Mucosa of rectum (tissue), 2 donors: Measurements from ENCODE around the gene PCCA.

Experiments
- H3K27ac ChIP-seq, 2 donors: one replicate each; pipeline ENCODE4 v1.7.0; 2013; ENCODE audit warnings: inconsistent platforms in 2 of 2, low read depth in 2 of 2, low read length in 2 of 2
- H3K27me3 ChIP-seq, 2 donors: one replicate each; pipeline ENCODE4 v1.7.0; 2013; ENCODE audit warnings: low read length in 2 of 2; ENCODE audit not compliant: control insufficient read depth in 2 of 2, insufficient read depth in 2 of 2
- H3K36me3 ChIP-seq, 2 donors: one replicate each; pipeline ENCODE4 v1.7.0; 2013; ENCODE audit warnings: low read length in 2 of 2; ENCODE audit not compliant: control insufficient read depth in 2 of 2, insufficient read depth in 2 of 2
- H3K4me1 ChIP-seq, 2 donors: one replicate each; pipeline ENCODE4 v1.7.0; 2013; ENCODE audit warnings: low read length in 2 of 2, mild to moderate bottlenecking in 1 of 2; ENCODE audit not compliant: control insufficient read depth in 2 of 2, insufficient read depth in 2 of 2
- H3K4me3 ChIP-seq, 2 donors: one replicate each; pipeline ENCODE4 v1.7.0; 2013; ENCODE audit warnings: low read length in 2 of 2
- H3K9ac ChIP-seq, 2 donors: one replicate each; pipeline ENCODE4 v1.7.0; 2013; ENCODE audit warnings: low read length in 2 of 2, low read depth in 1 of 2, mild to moderate bottlenecking in 1 of 2
- H3K9me3 ChIP-seq, 2 donors: one replicate each; pipeline ENCODE4 v1.7.0; 2013; ENCODE audit warnings: low read length in 2 of 2; ENCODE audit not compliant: control insufficient read depth in 2 of 2
- donor health status: healthy.
- donor health status: Normal muscosa, but diverticular disease.

The PCCA gene

GRCh38 chr13:100528353-100528752 is 439.5 kb downstream of the PCCA start:
- H3K36me3 ChIP-seq, result peaks cover 14 to 34% of the 10 kb centered on the region in 2 donors
- H3K4me1 ChIP-seq, result no peaks in the 10 kb centered on the region
- no peaks in the 10 kb centered on the region for H3K9me3 ChIP-seq
- no peak overlapping the region for H3K9ac ChIP-seq
- no peak overlapping the region for H3K4me3 ChIP-seq
- no peak overlapping the region for H3K27ac ChIP-seq
- H3K27me3 ChIP-seq, result no peaks in the 10 kb centered on the region

GRCh38 chr13:100528820-100529219 is 439.9 kb downstream of the PCCA start:
- no peaks in the 10 kb centered on the region for H3K27me3 ChIP-seq
- no peaks in the 10 kb centered on the region for H3K4me1 ChIP-seq
- no peaks in the 10 kb centered on the region for H3K9me3 ChIP-seq
- H3K4me3 ChIP-seq, result no peak overlapping the region
- H3K9ac ChIP-seq, result no peak overlapping the region
- peaks cover 14 to 34% of the 10 kb centered on the region in 2 donors for H3K36me3 ChIP-seq
- H3K27ac ChIP-seq, result no peak overlapping the region

DNA sequence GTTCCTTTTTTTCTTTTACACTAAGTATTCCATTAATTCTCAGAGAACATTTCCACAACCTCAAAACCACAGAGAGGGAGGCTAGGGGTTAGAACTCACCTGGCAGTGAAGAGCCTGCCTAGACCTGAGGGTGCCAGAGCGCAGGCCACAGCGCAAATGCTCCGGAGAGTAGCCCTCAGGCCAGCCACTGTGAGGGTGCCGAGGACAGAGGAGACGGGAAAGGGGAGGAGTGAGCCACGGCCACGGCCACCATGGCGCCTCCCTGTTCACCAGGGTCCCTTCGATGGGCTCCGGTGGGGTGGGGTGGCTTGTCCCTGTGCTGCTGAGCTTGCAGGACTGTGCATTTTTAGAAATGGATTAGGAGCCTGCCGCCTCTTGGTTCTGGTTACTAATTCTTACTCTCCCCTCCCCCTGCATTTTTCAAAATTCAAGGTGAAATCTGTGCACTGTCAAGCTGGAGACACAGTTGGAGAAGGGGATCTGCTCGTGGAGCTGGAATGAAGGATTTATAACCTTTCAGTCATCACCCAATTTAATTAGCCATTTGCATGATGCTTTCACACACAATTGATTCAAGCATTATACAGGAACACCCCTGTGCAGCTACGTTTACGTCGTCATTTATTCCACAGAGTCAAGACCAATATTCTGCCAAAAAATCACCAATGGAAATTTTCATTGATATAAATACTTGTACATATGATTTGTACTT is 440.9 kb downstream of the PCCA start:
- H3K9ac ChIP-seq, result no peak overlapping the region
- H3K36me3 ChIP-seq, result peaks cover 14 to 34% of the 10 kb centered on the region in 2 donors

GRCh38 chr13:100530671-100531213 is 441.8 kb downstream of the PCCA start:
- H3K9ac ChIP-seq, result no peak overlapping the region
- H3K9me3 ChIP-seq, result no peaks in the 10 kb centered on the region
- peaks cover 14 to 34% of the 10 kb centered on the region in 2 donors for H3K36me3 ChIP-seq
- H3K27me3 ChIP-seq, result no peaks in the 10 kb centered on the region
- no peak overlapping the region for H3K4me3 ChIP-seq
- no peaks in the 10 kb centered on the region for H3K4me1 ChIP-seq
- H3K27ac ChIP-seq, result no peak overlapping the region

More for the DNA sequence above, 440.9 kb downstream of the PCCA start:
- Histone ChIP-seq H3K4me1 (no peaks in the 10 kb centered on the region), H3K27me3 (no peaks in the 10 kb centered on the region), H3K27ac (no peak overlapping the region), H3K9me3 (no peaks in the 10 kb centered on the region), H3K4me3 (no peak overlapping the region)

- Histone ChIP-seq H3K4me3 (no peak overlapping the region), H3K36me3 (peaks cover 14 to 27% of the 10 kb centered on the region in 2 donors), H3K9me3 (no peaks in the 10 kb centered on the region), H3K27ac (no peak overlapping the region), H3K4me1 (no peaks in the 10 kb centered on the region), H3K27me3 (no peaks in the 10 kb centered on the region), H3K9ac (no peak overlapping the region)
These were observed 443.3 kb downstream of the PCCA start for GRCh38 chr13:100532090-100532766.

DNA sequence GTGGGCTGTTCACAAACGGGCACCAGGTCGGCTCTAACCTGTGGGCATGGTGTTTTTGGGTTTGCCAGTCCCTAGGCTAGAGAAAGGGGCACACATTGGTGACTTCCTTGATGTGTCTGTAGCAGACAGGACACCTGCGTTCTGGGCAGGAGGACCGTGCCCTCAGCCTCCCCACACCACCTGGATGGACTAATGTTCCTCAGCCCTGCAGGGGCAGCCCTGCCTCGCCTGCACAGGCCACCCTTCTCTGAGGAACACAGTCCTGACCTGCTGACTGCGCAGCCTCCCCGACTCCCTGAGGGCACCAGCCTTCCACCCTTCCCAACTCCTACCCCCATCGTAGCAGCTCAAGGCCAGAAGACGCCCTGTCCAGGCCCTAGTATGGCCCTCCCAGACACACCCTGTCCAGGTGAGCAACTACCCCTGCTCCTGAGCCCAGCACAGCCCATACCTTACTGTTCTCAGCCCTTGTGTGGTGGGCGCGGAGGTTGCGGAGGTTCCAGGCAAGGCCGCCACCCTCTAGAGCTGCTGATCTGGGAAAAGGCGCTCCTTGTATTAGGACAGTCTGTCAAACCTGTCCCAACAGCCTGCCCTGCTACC is 444.0 kb downstream of the PCCA start:
- Histone ChIP-seq H3K27ac (no peak overlapping the region), H3K9ac (no peak overlapping the region), H3K27me3 (no peaks in the 10 kb centered on the region), H3K4me3 (no peak overlapping the region), H3K36me3 (peaks cover 10 to 24% of the 10 kb centered on the region in 2 donors), H3K9me3 (no peaks in the 10 kb centered on the region), H3K4me1 (no peaks in the 10 kb centered on the region)

DNA sequence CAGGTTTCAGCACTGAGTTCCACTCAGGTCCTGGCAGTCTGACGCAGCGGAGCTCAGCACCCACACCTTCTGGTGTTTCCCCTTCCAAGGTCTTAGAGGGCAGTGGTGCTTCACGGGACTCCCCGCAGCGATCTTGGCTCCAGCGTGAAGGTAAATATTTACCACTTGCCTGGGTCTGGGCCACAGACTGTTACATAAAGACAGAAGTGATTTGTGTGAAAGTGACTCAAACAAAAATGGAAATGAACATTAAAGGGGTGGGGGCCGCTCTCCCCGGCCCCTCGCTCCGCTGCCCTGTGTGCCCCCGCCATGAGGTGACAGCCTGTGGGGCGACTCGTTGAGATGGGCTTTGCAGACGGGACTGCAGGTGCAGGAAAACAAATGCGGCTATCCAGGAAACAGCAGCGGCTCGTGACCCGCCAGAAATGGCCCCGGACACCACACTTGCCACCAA is 444.7 kb downstream of the PCCA start:
- no peaks in the 10 kb centered on the region for H3K4me1 ChIP-seq
- H3K36me3 ChIP-seq, result peaks cover 6 to 20% of the 10 kb centered on the region in 2 donors
- no peak overlapping the region for H3K4me3 ChIP-seq
- no peak overlapping the region for H3K9ac ChIP-seq
- H3K27me3 ChIP-seq, result no peaks in the 10 kb centered on the region
- H3K9me3 ChIP-seq, result no peaks in the 10 kb centered on the region
- no peak overlapping the region for H3K27ac ChIP-seq

DNA sequence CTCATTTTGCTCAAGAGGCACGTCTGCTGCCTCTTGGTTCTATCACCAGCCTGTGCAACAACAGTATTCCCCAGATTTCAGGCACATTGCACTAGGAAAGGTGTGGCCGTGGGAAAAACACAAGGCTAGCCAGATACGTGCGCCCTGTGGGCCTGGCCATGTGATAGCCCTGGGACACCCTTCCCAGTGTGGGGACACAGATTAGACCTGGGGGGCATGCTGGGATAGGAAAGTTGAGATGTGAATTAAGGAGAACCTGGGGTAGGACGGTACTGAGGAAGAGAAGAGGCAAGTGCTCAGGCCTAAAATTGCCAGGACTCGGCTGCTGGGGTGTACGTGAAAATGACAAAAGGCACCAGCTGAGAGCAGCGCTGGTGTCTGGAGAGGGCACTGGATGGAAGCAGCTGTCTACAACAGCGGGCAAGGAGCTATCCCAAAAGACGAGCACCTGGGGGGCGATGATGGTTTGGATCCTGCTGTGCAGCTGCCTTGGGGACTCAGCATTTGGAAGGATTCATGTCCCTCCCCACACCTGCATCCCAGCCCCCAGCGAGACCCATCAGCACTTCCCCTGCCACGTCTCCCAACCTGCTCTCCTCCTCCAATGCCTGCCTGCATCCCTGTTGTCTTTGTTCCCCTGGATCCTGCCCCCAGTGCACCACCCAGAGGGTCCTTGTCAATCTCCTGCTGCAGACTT is 445.4 kb downstream of the PCCA start:
- no peak overlapping the region for H3K9ac ChIP-seq
- peaks cover 0 to 14% of the 10 kb centered on the region in 2 donors for H3K36me3 ChIP-seq
- H3K9me3 ChIP-seq, result no peaks in the 10 kb centered on the region
- H3K27me3 ChIP-seq, result no peaks in the 10 kb centered on the region
- H3K27ac ChIP-seq, result no peak overlapping the region
- H3K4me3 ChIP-seq, result no peak overlapping the region
- H3K4me1 ChIP-seq, result no peaks in the 10 kb centered on the region

- H3K4me1 ChIP-seq, result no peaks in the 10 kb centered on the region
- H3K9me3 ChIP-seq, result no peaks in the 10 kb centered on the region
- no peak overlapping the region for H3K9ac ChIP-seq
- H3K36me3 ChIP-seq, result peaks cover 0 to 12% of the 10 kb centered on the region in 2 donors
- no peak overlapping the region for H3K27ac ChIP-seq
- H3K4me3 ChIP-seq, result no peak overlapping the region
- no peaks in the 10 kb centered on the region for H3K27me3 ChIP-seq
These were observed 446.0 kb downstream of the PCCA start for GRCh38 chr13:100534911-100535310.
